Smooth muscle cell (in vitro differentiated cells): ENCODE measurements around the gene PRKACB. TPM values are rescaled to one million over a fixed set of nuclear protein-coding genes. Genes with fewer than 3 reads are reported as not detected.

Experiments used
- DNase-seq: peaks from one replicate; lab custom pipeline; 2025; ENCODE audit not compliant: unreplicated experiment; lab: John Stamatoyannopoulos, UW
- H2AFZ ChIP-seq: fragments of 200-600 bp; sonication (generic); 2 replicates; pipeline ENCODE4 v1.6.0; 2016; ENCODE audit warnings: antibody characterized with exemption, low read depth, mild to moderate bottlenecking
- H3F3A ChIP-seq: fragments of 200-600 bp; sonication (generic); 2 replicates; pipeline ENCODE4 v1.6.0; 2017; ENCODE audit warnings: antibody characterized with exemption, low read depth
- H3K27ac ChIP-seq: fragments of 200-600 bp; sonication (generic); 2 replicates; pipeline ENCODE4 v1.5.1; 2016; ENCODE audit warnings: low read depth, mild to moderate bottlenecking
- H3K27me3 ChIP-seq: fragments of 200-600 bp; sonication (generic); 2 replicates; pipeline ENCODE4 v1.6.1; 2016; ENCODE audit warnings: low read depth, mild to moderate bottlenecking
- H3K36me3 ChIP-seq: fragments of 200-600 bp; sonication (generic); 2 replicates; pipeline ENCODE4 v1.5.1; 2016; ENCODE audit warnings: low read depth
- H3K4me1 ChIP-seq: fragments of 200-600 bp; sonication (generic); 2 replicates; pipeline ENCODE4 v1.5.1; 2016; ENCODE audit warnings: low read depth
- H3K4me2 ChIP-seq: fragments of 200-600 bp; sonication (generic); 2 replicates; pipeline ENCODE4 v1.6.0; 2016; ENCODE audit warnings: mild to moderate bottlenecking
- H3K4me3 ChIP-seq: fragments of 200-600 bp; sonication (generic); 2 replicates; pipeline ENCODE4 v1.5.1; 2016; ENCODE audit warnings: mild to moderate bottlenecking
- H3K79me2 ChIP-seq: fragments of 200-600 bp; sonication (generic); 2 replicates; pipeline ENCODE4 v1.6.0; 2016; ENCODE audit warnings: low read depth, mild to moderate bottlenecking
- H3K9ac ChIP-seq: fragments of 200-600 bp; sonication (generic); 2 replicates; pipeline ENCODE4 v1.6.0; 2016; ENCODE audit warnings: low read depth
- H3K9me3 ChIP-seq: fragments of 200-600 bp; sonication (generic); replicated peaks from 2 replicates; pipeline ENCODE4 v1.5.1; 2016; ENCODE audit warnings: low read depth
- H4K20me1 ChIP-seq: fragments of 200-600 bp; sonication (generic); 2 replicates; pipeline ENCODE4 v1.6.0; 2016; ENCODE audit warnings: low read depth
- WGBS: methylation state at CpG from one replicate; pipeline ENCODE4 v1.1.7; 2016; ENCODE audit warnings: low lambda C conversion rate; 5-methylcytosine and 5-hydroxymethylcytosine counted together
- polyA plus RNA-seq: library from polyadenylated mRNA; unstranded; fragments of >200 nt; fragmentation: Nextera tagmentation; extraction: Ambion mirVana; gene quantifications from 2 replicates; pipeline ENCODE4 v1.2.1, GENCODE V29; 2016
- total RNA-seq: library from RNA; depleted of rRNA; stranded (reverse); fragments of >200 nt; gene quantifications from 2 replicates; pipeline ENCODE4 v1.2.3, GENCODE V29; 2014
- TF ChIP-seq, protein P1 (sequence below): fragments of 200-600 bp; sonication (generic); IDR thresholded peaks from 2 replicates; pipeline ENCODE4 v1.5.1; 2017; ENCODE audit warnings: borderline replicate concordance, mild to moderate bottlenecking, antibody characterized with exemption; ENCODE audit not compliant: insufficient read depth, poor library complexity, severe bottlenecking

Gene PRKACB
- total and polyA plus RNA-seq, 2 experiments from 2014 or later, result 18.8 to 42.3 TPM

DNA sequence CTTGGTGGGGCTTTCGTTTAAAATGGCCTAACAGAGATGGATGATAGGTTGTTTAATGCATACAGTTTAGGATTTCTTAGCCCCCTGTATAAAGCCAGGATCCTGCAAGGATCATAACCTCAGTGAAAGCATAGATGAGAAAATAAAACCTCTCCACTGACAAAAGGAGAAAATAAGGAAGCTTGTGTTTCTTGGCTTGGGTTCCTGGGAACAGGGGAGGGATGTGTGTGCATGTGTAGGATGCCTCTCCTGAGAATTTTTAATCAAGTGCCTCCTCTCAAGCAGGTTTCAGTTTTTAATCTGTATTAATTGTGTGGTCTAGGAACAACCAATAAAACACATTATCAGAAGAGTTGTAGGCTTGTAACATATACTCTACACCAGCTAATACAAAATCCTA, 26.1 kb downstream of the PRKACB start:
- Histone ChIP-seq H3K27me3 (no peaks in the 10 kb centered on the region), H4K20me1 (no peaks in the 10 kb centered on the region), H3K4me1 (peaks cover 3% of the 10 kb centered on the region), H3K27ac (no peak overlapping the region), H2AFZ (no peak overlapping the region), H3K4me3 (no peak overlapping the region), H3F3A (peaks cover 5% of the 10 kb centered on the region), H3K79me2 (peaks cover 4% of the 10 kb centered on the region), H3K9me3 (no peaks in the 10 kb centered on the region), H3K4me2 (no peak overlapping the region), H3K9ac (no peak overlapping the region), H3K36me3 (no peaks in the 10 kb centered on the region)
- no peak for DNase-seq
- TF ChIP-seq, protein P1, sequence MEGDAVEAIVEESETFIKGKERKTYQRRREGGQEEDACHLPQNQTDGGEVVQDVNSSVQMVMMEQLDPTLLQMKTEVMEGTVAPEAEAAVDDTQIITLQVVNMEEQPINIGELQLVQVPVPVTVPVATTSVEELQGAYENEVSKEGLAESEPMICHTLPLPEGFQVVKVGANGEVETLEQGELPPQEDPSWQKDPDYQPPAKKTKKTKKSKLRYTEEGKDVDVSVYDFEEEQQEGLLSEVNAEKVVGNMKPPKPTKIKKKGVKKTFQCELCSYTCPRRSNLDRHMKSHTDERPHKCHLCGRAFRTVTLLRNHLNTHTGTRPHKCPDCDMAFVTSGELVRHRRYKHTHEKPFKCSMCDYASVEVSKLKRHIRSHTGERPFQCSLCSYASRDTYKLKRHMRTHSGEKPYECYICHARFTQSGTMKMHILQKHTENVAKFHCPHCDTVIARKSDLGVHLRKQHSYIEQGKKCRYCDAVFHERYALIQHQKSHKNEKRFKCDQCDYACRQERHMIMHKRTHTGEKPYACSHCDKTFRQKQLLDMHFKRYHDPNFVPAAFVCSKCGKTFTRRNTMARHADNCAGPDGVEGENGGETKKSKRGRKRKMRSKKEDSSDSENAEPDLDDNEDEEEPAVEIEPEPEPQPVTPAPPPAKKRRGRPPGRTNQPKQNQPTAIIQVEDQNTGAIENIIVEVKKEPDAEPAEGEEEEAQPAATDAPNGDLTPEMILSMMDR, result no peak
- WGBS, result 77% methylated on average over 1 of the region's 1 CpG

DNA sequence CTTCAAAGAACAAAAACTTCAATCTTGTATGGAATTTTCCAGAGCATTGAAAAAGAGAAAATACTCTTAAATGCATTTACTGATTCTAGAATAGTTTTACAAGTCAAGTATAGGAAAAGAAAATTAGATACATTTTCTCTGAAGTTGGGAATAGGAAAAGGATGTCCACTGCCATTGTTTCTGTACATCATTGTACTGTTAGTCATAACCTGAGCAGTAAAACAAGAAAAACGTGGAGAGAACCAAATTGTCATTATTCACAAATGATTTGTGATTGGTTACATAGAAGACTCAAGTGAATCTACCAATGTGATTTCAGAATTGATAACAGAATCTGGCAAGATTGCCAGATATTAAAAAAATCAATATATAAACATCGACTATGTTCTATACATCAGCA, 27.4 kb downstream of the PRKACB start:
- no peaks in the 10 kb centered on the region for H3K27me3 ChIP-seq
- no peak overlapping the region for H3K4me3 ChIP-seq
- no peaks in the 10 kb centered on the region for H4K20me1 ChIP-seq
- peaks cover 5% of the 10 kb centered on the region for H3F3A ChIP-seq
- no peak overlapping the region for H3K27ac ChIP-seq
- no peaks in the 10 kb centered on the region for H3K36me3 ChIP-seq
- no peaks in the 10 kb centered on the region for H3K9me3 ChIP-seq
- WGBS, result 89% methylated on average over 2 of the region's 2 CpGs
- peaks cover 4% of the 10 kb centered on the region for H3K79me2 ChIP-seq
- H2AFZ ChIP-seq, result no peak overlapping the region
- TF ChIP-seq, protein P1, result no peak
- H3K9ac ChIP-seq, result no peak overlapping the region
- no peak for DNase-seq
- H3K4me2 ChIP-seq, result no peak overlapping the region
- H3K4me1 ChIP-seq, result peaks cover 3% of the 10 kb centered on the region

DNA sequence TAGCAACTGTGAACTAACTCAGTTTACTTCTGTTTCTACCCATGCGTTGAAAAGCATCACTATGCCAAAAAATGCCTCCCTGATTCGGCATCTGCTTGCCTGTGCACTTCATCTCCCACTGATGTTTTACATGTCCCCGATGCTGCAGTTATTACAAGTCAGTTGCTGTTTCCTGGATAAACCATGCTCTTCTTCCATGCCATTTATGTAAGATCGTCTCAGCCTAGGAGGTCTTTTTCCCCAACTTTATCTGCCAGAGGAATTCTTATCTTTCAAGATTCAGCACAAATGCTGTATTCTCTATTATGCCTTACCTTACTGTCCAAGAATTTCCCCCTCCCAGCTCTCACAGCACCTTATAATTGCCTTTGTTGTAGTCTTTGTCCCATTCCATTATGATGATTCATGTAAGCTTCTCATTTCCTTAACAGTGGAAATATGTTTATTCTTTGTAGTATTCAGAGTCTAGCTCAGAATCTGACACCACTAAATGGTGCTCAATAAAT, 30.0 kb downstream of the PRKACB start:
- DNase-seq, result no peak
- H3K9me3 ChIP-seq, result no peaks in the 10 kb centered on the region
- H3K4me2 ChIP-seq, result no peak overlapping the region
- TF ChIP-seq, protein P1, result no peak
- peak overlapping the region; percentile 60 for H3K27ac ChIP-seq
- H3K36me3 ChIP-seq, result no peaks in the 10 kb centered on the region
- no peak overlapping the region for H2AFZ ChIP-seq
- H3F3A ChIP-seq, result peaks cover 5% of the 10 kb centered on the region
- no peak overlapping the region for H3K4me3 ChIP-seq
- WGBS, result 62% methylated on average over 4 of the region's 4 CpGs
- H3K27me3 ChIP-seq, result no peaks in the 10 kb centered on the region
- no peaks in the 10 kb centered on the region for H4K20me1 ChIP-seq
- peaks cover 4% of the 10 kb centered on the region for H3K79me2 ChIP-seq
- no peak overlapping the region for H3K9ac ChIP-seq
- H3K4me1 ChIP-seq, result peaks cover 3% of the 10 kb centered on the region

DNA sequence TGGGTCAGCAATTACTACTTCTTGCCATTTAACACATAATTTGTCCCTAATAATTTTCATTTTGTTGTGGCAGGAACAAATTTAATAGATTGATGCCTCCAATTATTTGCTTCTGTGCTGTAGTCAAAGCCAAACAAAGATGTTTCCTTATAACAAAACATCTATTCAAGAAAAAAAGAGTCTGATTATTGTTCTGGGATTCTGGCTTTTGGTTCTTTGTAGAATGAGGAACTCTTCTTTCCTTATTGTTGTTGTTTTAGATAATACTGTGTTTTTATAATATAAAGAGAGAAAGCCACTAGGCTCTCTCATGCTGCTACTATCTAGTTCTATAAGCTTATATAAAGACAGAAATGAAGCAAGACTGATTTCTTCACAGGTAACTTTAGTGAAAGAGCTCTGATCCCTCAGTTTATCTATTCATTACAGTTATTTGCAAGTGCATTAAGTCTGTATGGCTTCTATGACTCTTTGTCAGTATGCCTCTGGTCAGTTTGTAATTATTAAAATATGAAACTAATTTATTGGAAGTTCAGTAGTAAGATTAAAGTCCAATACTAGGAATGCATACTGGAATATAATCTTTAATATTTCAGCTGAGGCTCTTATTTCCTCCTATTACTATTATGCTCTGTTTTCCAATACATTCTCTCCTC, 37.4 kb downstream of the PRKACB start:
- Histone ChIP-seq H3F3A (no peaks in the 10 kb centered on the region), H3K36me3 (peaks cover 6% of the 10 kb centered on the region), H4K20me1 (no peaks in the 10 kb centered on the region), H3K9ac (no peak overlapping the region), H3K9me3 (no peaks in the 10 kb centered on the region), H3K4me1 (no peaks in the 10 kb centered on the region), H3K79me2 (no peaks in the 10 kb centered on the region), H3K27ac (no peak overlapping the region), H3K4me3 (no peak overlapping the region), H2AFZ (no peak overlapping the region), H3K27me3 (no peaks in the 10 kb centered on the region), H3K4me2 (no peak overlapping the region)
- DNase-seq, result no peak
- TF ChIP-seq, protein P1, result no peak
